Measurements from ENCODE around the gene ATG2B. TPM values are rescaled to one million over a fixed set of nuclear protein-coding genes. Genes with fewer than 3 reads are reported as not detected.

ATG2B gene
- total and polyA plus RNA-seq, 2 of the 4 experiments (the other 2 are of a cell fraction), result 6.9 to 22.0 TPM

DNA sequence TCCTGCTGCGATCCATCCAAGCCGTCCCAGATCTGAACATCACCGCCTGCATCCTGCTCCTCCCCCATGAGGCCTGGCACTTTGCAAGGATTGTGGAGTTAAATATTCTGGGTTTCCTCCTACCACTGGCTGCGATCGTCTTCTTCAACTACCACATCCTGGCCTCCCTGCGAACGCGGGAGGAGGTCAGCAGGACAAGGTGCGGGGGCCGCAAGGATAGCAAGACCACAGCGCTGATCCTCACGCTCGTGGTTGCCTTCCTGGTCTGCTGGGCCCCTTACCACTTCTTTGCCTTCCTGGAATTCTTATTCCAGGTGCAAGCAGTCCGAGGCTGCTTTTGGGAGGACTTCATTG lies 99.0 kb downstream of the ATG2B start:
- WGBS, 2 experiments (ENCODE audit: extremely low coverage in 2 of 2, insufficient read length in 1 of 2), result 100% methylated on average over 5 of the region's 14 CpGs; no CpG with 5 or more reads in 1 of the 2 experiments
- no peak for TF ChIP-seq CHD1 (IDR thresholded peaks at IDR 0.05; ENCODE audit: low read depth, low read length)
- no peak for TF ChIP-seq SMC3 (IDR thresholded peaks at IDR 0.05; ENCODE audit: low read depth, low read length)
- no peak for TF ChIP-seq MAFK (IDR thresholded peaks at IDR 0.05; ENCODE audit: low read depth, low read length)

More for the DNA sequence above, 99.0 kb downstream of the ATG2B start:
- Histone ChIP-seq H4K91ac (ENCODE audit: insufficient read depth, low read depth, low read length) (peak overlapping the region; percentile 16; the same call in 1 of the 2 replicates), H3K4me3 (ENCODE audit: insufficient read depth, low read depth, low read length) (no peak overlapping the region), H3K14ac (replicated peaks; ENCODE audit: low read depth, low read length) (no peak overlapping the region; the same call in 1 of the 2 replicates), H2AK9ac (replicated peaks; ENCODE audit: low read depth, low read length, poor library complexity) (no peak overlapping the region), H3K4me2 (ENCODE audit: low read depth, low read length) (no peak overlapping the region), H3K36me3 (ENCODE audit: control insufficient read depth, insufficient read depth, low read length) (peaks cover 62% of the 10 kb centered on the region), H3K9ac (ENCODE audit: low read depth, low read length) (no peak overlapping the region), H3K4ac (ENCODE audit: low read depth, low read length) (no peak overlapping the region), H2BK20ac (ENCODE audit: low read depth, low read length) (0 out of 2 replicates have a peak overlapping the region, but pooled peaks have one; percentile 20), H4K5ac (ENCODE audit: low read depth, low read length) (no peak overlapping the region), H3K9me3 (ENCODE audit: control insufficient read depth, insufficient read depth, low read length) (peaks cover 5% of the 10 kb centered on the region), H2BK15ac (ENCODE audit: low read depth, low read length) (no peak overlapping the region), H4K20me1 (ENCODE audit: insufficient read depth, low read length) (peaks cover 34% of the 10 kb centered on the region), H3K4me1 (ENCODE audit: control insufficient read depth, insufficient read depth, low read length) (peaks cover 47% of the 10 kb centered on the region), H2AFZ (replicated peaks; ENCODE audit: low read length, poor library complexity) (peak overlapping the region; percentile 0), H2BK120ac (ENCODE audit: low read depth, low read length) (no peak overlapping the region), H2BK5ac (ENCODE audit: low read depth, low read length, poor library complexity, severe bottlenecking) (no peak overlapping the region), H2AK5ac (ENCODE audit: low read depth, low read length) (peak overlapping the region; percentile 60; the same call in 1 of the 2 replicates), H3K79me1 (ENCODE audit: low read depth in 1 of 2, low read length in 2 of 2) (peaks cover 32 to 91% of the 10 kb centered on the region in 2 experiments), H3K56ac (ENCODE audit: extremely low read depth, insufficient read depth, low read length) (no peak overlapping the region), H3K27me3 (ENCODE audit: control insufficient read depth, insufficient read depth, low read length) (no peaks in the 10 kb centered on the region), H3K27ac (ENCODE audit: insufficient read depth, low read length) (peak overlapping the region; percentile 41), H3K18ac (ENCODE audit: low read depth, low read length) (peak overlapping the region; percentile 3; the same call in 1 of the 2 replicates), H4K8ac (ENCODE audit: low read depth in 2 of 2, low read length in 2 of 2) (no peak overlapping the region), H3K23ac (ENCODE audit: low read depth, low read length) (no peak overlapping the region), H3K9me1 (ENCODE audit: insufficient read depth, low read length) (peaks cover 30% of the 10 kb centered on the region)
- BruUV-seq (replicated peaks), result TSS peak; percentile 8
- DNase-seq, result no peak
- POLR2A ChIA-PET (ENCODE audit: unreplicated experiment), result no interaction called here
- CTCF ChIA-PET, result interaction anchor here (1.0 kb wide), 1 partner anchor 374 kb away, joined by 3 read pairs; no protein-coding TSS in a partner anchor
- ATAC-seq (ENCODE audit: low read depth), result no peak
- in situ Hi-C loops (cut with MboI; ENCODE audit: low sequenced_read_pairs), result loop anchor here (25.0 kb wide), 1 partner anchor 727 kb away; the partner anchor contains the start of gene GLRX5
- dilution Hi-C loops (cut with HindIII; ENCODE audit: low sequenced_read_pairs, unreplicated experiment), result no loop called here
- intact Hi-C loops (cut with micrococcal nuclease), result loop anchor here (10.0 kb wide), 1 partner anchor 729 kb away; the partner anchor contains the start of gene GLRX5

Data from IMR-90 (cell line).